HepG2 (cell line): ENCODE measurements around the gene TTC23. TPM values are rescaled to one million over a fixed set of nuclear protein-coding genes. Genes with fewer than 3 reads are reported as not detected.

Source experiments
- ATAC-seq: fragments of 200-7000 bp; cut with Tn5 transposase; 3 replicates; pipeline ENCODE4 v1.9.1; 2020; ENCODE audit warnings: mild to moderate bottlenecking, moderate library complexity
- BruUV-seq: library from RNA; stranded (reverse); fragments of 400-500 nt; replicated peaks from 2 replicates; lab custom pipeline; 2021; lab: Mats Ljungman, UMichigan
- CTCF ChIA-PET: fragments of 300-600 bp; formaldehyde crosslinking; extraction: SDS; loops from one replicate; lab custom pipeline; 2021; ENCODE audit warnings: low total read pairs, inconsistent platforms, low intra/inter-chr PET ratio; lab: Yijun Ruan, JAX
- POLR2A ChIA-PET: fragments of 350-600 bp; sonication (Branson Sonifier 250); formaldehyde crosslinking; loops from one replicate; lab custom pipeline; 2020; ENCODE audit warnings: antibody characterized with exemption, inconsistent platforms; lab: Yijun Ruan, JAX
- DNase-seq: peaks from one replicate; pipeline ENCODE4 v3.0.0-alpha.2; 2015; ENCODE audit warnings: low spot score
- FAIRE-seq: peaks from 3 replicates; lab custom pipeline; 2011; peaks lifted over from hg19 to GRCh38; lab: Jason Lieb, UNC
- H2AFZ ChIP-seq: one replicate; pipeline ENCODE4 v1.6.1; 2011; ENCODE audit warnings: low read length, inconsistent platforms
- H3K27ac ChIP-seq: fragments of 300-600 bp; 3 replicates; pipeline ENCODE4 v1.8.0; 2011; ENCODE audit warnings: mixed run types, mild to moderate bottlenecking, mixed read lengths, low read length, inconsistent platforms; ENCODE audit not compliant: insufficient read depth; ENCODE audit errors: extremely low read length
- H3K27me3 ChIP-seq, 2 experiments: fragments of 200-600 bp in 1 of 2; 2 replicates in 1 of 2; 3 replicates in 1 of 2; pipeline versions ENCODE4 v1.6.0 to v1.8.0; 2011; ENCODE audit warnings: low read length in 2 of 2, mild to moderate bottlenecking in 2 of 2, moderate library complexity in 2 of 2, inconsistent platforms in 1 of 2; ENCODE audit not compliant: insufficient read depth in 2 of 2, control insufficient read depth in 1 of 2
- H3K36me3 ChIP-seq, 2 experiments: fragments of 200-600 bp in 1 of 2; replicated peaks in 1 of 2; 2 replicates in 1 of 2; 3 replicates in 1 of 2; pipeline versions ENCODE4 v1.5.1 to v1.8.0; 2011; ENCODE audit warnings: low read length in 2 of 2, inconsistent platforms in 1 of 2; ENCODE audit not compliant: insufficient read depth in 2 of 2, control insufficient read depth in 1 of 2
- H3K4me1 ChIP-seq: 2 replicates; pipeline ENCODE4 v1.5.1; 2012; ENCODE audit warnings: low read length, inconsistent platforms; ENCODE audit not compliant: insufficient read depth
- H3K4me2 ChIP-seq: 2 replicates; pipeline ENCODE4 v1.6.0; 2011; ENCODE audit warnings: low read depth, low read length, inconsistent platforms
- H3K4me3 ChIP-seq, 3 experiments: fragments of 200-600 bp in 1 of 3; sonication (generic), shearing (Covaris generic) in 1 of 3; replicated peaks in 1 of 3; 2 replicates each; pipeline ENCODE4 v1.5.1; 2011 to 2016; ENCODE audit warnings: low read length in 3 of 3, inconsistent platforms in 2 of 3, low read depth in 2 of 3, mild to moderate bottlenecking in 2 of 3, control low read depth in 1 of 3, mixed read lengths in 1 of 3; ENCODE audit not compliant: insufficient read depth in 1 of 3
- H3K79me2 ChIP-seq: one replicate; pipeline ENCODE4 v1.6.1; 2011; ENCODE audit warnings: low read length, inconsistent platforms; ENCODE audit not compliant: insufficient read depth
- H3K9ac ChIP-seq: 2 replicates; pipeline ENCODE4 v1.6.0; 2011; ENCODE audit warnings: mild to moderate bottlenecking, low read depth, low read length, inconsistent platforms; ENCODE audit not compliant: insufficient read depth
- H3K9me3 ChIP-seq: 2 replicates; pipeline ENCODE4 v1.5.1; 2012; ENCODE audit warnings: mild to moderate bottlenecking, low read length
- H4K20me1 ChIP-seq: 2 replicates; pipeline ENCODE4 v1.6.0; 2011; ENCODE audit warnings: inconsistent platforms, mild to moderate bottlenecking, low read length, moderate library complexity; ENCODE audit not compliant: insufficient read depth
- BORCS8-MEF2B ChIP-seq: sonication (generic); formaldehyde crosslinking; IDR thresholded peaks from 2 replicates; pipeline ENCODE4 v1.8.0; 2022; ENCODE audit warnings: mild to moderate bottlenecking, missing genetic modification reagents
- DMAP1 ChIP-seq: IDR thresholded peaks from 2 replicates; pipeline ENCODE4 v1.6.1; 2016
- DNMT3B ChIP-seq: conservative IDR thresholded peaks from 2 replicates; pipeline ENCODE4 v1.6.1; 2016; ENCODE audit warnings: missing biosample characterization, control low read depth
- FOXK2 ChIP-seq: fragments of 450-650 bp; IDR thresholded peaks from 2 replicates; pipeline ENCODE4 v1.6.1; 2016
- HNF1B ChIP-seq: sonication (generic); formaldehyde crosslinking; IDR thresholded peaks from 2 replicates; pipeline ENCODE4 v1.5.1; 2020; ENCODE audit warnings: mild to moderate bottlenecking, moderate library complexity, missing genetic modification reagents
- IRF2 ChIP-seq: IDR thresholded peaks from 2 replicates; pipeline ENCODE4 v1.6.1; 2018; ENCODE audit warnings: missing genetic modification reagents, missing compliant biosample characterization
- REXO4 ChIP-seq: sonication (generic); formaldehyde crosslinking; IDR thresholded peaks from 2 replicates; pipeline ENCODE4 v1.8.0; 2022; ENCODE audit warnings: missing genetic modification reagents, mild to moderate bottlenecking, borderline replicate concordance
- SETDB1 ChIP-seq: sonication (generic); formaldehyde crosslinking; IDR thresholded peaks from 2 replicates; pipeline ENCODE4 v1.5.1; 2020; ENCODE audit warnings: missing genetic modification reagents, mild to moderate bottlenecking, borderline replicate concordance
- SUZ12 ChIP-seq: fragments of 150-350 bp; IDR thresholded peaks from 2 replicates; pipeline ENCODE4 v1.6.1; 2014; ENCODE audit warnings: low read depth, low read length
- ZBTB8A ChIP-seq: sonication (generic); formaldehyde crosslinking; IDR thresholded peaks from 2 replicates; pipeline ENCODE4 v1.4.0; 2020; ENCODE audit warnings: mild to moderate bottlenecking, low read depth, missing genetic modification reagents, borderline replicate concordance
- ZMAT5 ChIP-seq: sonication (generic); formaldehyde crosslinking; IDR thresholded peaks from 2 replicates; pipeline ENCODE4 v1.5.0; 2020; ENCODE audit warnings: mild to moderate bottlenecking, low read depth, missing genetic modification reagents, borderline replicate concordance
- ZNF253 ChIP-seq: sonication (generic); formaldehyde crosslinking; IDR thresholded peaks from 2 replicates; pipeline ENCODE4 v1.8.0; 2022; ENCODE audit warnings: mild to moderate bottlenecking, missing genetic modification reagents, borderline replicate concordance
- ZNF383 ChIP-seq: sonication (generic); formaldehyde crosslinking; IDR thresholded peaks from 2 replicates; pipeline ENCODE4 v1.4.0; 2020; ENCODE audit warnings: missing genetic modification reagents, mild to moderate bottlenecking, borderline replicate concordance
- ZNF432 ChIP-seq: sonication (generic); formaldehyde crosslinking; IDR thresholded peaks from 2 replicates; pipeline ENCODE4 v1.5.0; 2020; ENCODE audit warnings: missing genetic modification reagents, mild to moderate bottlenecking, borderline replicate concordance
- ZNF562 ChIP-seq: sonication (generic); formaldehyde crosslinking; IDR thresholded peaks from 2 replicates; pipeline ENCODE4 v1.8.0; 2022; ENCODE audit warnings: missing genetic modification reagents, borderline replicate concordance
- WGBS: methylation state at CpG from one replicate; pipeline ENCODE4 v1.1.6; 2017; ENCODE audit warnings: low lambda C conversion rate; 5-methylcytosine and 5-hydroxymethylcytosine counted together
- in situ Hi-C: cut with HindIII; loops from 2 replicates; pipeline ENCODE4 v1.10.0; 2017; ENCODE audit warnings: low pct_unique_long_range_greater_than_20kb; ENCODE audit not compliant: extremely low pct_ligation_motif_present
- intact Hi-C: fragments of 100-400 bp; cut with micrococcal nuclease; formaldehyde crosslinking; loops from one replicate; pipeline ENCODE4 v1.10.0; 2022; ENCODE audit not compliant: unreplicated experiment
- polyA plus RNA-seq, 8 experiments: library from polyadenylated mRNA; depleted of rRNA in 3 of 8; stranded (reverse) in 7 of 8; unstranded in 1 of 8; fragments of >200 nt; fragmentation: Illumina TruSeq in 4 of 8; extraction: Trizol in 4 of 8; gene quantifications; 2 replicates each; pipeline versions ENCODE4 v1.2.1 to v1.2.3, GENCODE V29; 2011 to 2016; ENCODE audit warnings: low read depth in 4 of 8, missing spikeins in 1 of 8, mixed read lengths in 1 of 8; ENCODE audit not compliant: insufficient read depth in 1 of 8
- total RNA-seq, 5 experiments: library from RNA; depleted of rRNA; stranded (reverse); fragments of >200 nt; fragmentation: Illumina TruSeq; extraction: Trizol; gene quantifications; 2 replicates each; pipeline ENCODE4 v1.2.3, GENCODE V29; 2016; ENCODE audit warnings: low read depth in 1 of 5
- TF ChIP-seq, protein P1 (sequence below): sonication (generic); formaldehyde crosslinking; IDR thresholded peaks from 2 replicates; pipeline ENCODE4 v1.4.0; 2020; ENCODE audit warnings: mild to moderate bottlenecking, low read depth, missing genetic modification reagents
- TF ChIP-seq, protein P2 (sequence below): sonication (generic); formaldehyde crosslinking; IDR thresholded peaks from 2 replicates; pipeline ENCODE4 v1.5.1; 2020; ENCODE audit warnings: missing genetic modification reagents, mild to moderate bottlenecking, borderline replicate concordance
- TF ChIP-seq, protein P3 (sequence below): sonication (generic); formaldehyde crosslinking; IDR thresholded peaks from 2 replicates; pipeline ENCODE4 v1.8.1; 2023; ENCODE audit warnings: missing genetic modification reagents, mild to moderate bottlenecking, borderline replicate concordance

Gene TTC23
- total and polyA plus RNA-seq, 2 of the 13 experiments (the other 11 are each of a cell fraction or from before 2014, with no cell fraction given), result 1.6 to 11.7 TPM

GRCh38 chr15:99169769-99170311 lies 79.5 kb downstream of the TTC23 start (continued):
- TF ChIP-seq ZMAT5, result no peak
- TF ChIP-seq REXO4 (CRISPR knock-in tag), result no peak
- TF ChIP-seq, protein P1, sequence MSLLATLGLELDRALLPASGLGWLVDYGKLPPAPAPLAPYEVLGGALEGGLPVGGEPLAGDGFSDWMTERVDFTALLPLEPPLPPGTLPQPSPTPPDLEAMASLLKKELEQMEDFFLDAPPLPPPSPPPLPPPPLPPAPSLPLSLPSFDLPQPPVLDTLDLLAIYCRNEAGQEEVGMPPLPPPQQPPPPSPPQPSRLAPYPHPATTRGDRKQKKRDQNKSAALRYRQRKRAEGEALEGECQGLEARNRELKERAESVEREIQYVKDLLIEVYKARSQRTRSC (CRISPR knock-in tag), result no peak

DNA sequence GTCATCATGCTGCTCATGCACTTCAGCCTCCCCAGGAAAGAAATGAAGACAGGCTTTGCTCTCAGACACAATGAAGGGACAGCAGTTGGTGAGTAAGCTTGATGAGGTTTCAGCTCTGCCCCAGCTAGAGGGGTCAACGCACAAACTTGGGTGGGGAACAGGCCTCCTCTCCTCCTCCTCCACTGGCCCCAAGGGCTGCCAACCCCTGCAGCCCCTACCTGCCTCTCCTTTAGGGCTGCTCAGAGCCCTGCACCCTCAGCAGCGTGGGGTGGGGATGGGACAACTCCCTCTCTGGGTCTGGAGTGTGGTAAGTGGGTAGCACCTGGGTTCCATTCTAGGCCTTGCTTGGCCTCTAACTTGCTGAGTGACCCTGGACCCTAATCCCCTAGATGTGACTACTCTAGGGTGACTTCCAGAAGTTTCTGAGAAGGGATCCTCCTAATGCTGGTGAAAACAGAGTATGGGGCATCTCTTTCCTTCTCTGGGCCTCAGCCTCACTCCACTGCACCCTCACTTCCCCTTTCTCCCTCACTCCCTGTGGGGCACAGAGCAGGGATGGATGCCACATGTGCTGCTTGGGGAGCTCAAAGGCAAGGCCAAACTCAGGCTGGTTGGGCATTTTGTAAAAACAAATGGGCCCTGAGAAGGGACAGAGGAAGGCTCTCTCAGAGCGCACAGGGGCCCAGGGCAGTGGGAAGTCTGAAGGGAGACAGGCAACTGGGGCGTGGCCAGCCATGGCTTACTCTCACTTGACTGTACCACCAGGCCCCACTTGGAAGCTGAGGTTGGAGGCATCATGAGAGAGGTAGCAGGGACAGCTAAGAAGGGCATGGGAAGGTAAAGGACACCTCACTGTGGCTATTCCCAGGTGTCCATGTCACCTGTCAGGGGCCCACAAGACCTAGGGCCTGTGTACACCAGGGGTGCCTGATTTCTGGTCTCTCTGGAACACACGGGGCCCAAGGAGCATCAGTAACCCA lies 80.5 kb downstream of the TTC23 start:
- no peaks in the 10 kb centered on the region for H4K20me1 ChIP-seq
- ATAC-seq (no peak), DNase-seq (no peak), FAIRE-seq (no peak)
- intact Hi-C loops (no loop called here), in situ Hi-C loops (no loop called here)
- POLR2A ChIA-PET, result no interaction called here
- WGBS, result 100% methylated on average over 4 of the region's 5 CpGs
- peaks cover 12% of the 10 kb centered on the region for H3K4me1 ChIP-seq
- no peaks in the 10 kb centered on the region for H3K79me2 ChIP-seq
- no peak overlapping the region for H3K4me2 ChIP-seq
- no peaks in the 10 kb centered on the region for H3K27me3 ChIP-seq
- H3K4me3 ChIP-seq, result no peak overlapping the region
- no peaks in the 10 kb centered on the region for H3K9me3 ChIP-seq
- BruUV-seq, result no TSS peak
- no peak overlapping the region for H3K27ac ChIP-seq
- no peak overlapping the region for H3K9ac ChIP-seq
- H3K36me3 ChIP-seq, result peaks cover 1 to 10% of the 10 kb centered on the region in 2 experiments; a peak in 2 of 5 replicates
- H2AFZ ChIP-seq, result no peak overlapping the region
- CTCF ChIA-PET, result no interaction called here
- no peak for TF ChIP-seq DMAP1 (CRISPR knock-in tag)
- TF ChIP-seq IRF2 (CRISPR knock-in tag), result no peak
- no peak for TF ChIP-seq DNMT3B
- TF ChIP-seq, protein P2, sequence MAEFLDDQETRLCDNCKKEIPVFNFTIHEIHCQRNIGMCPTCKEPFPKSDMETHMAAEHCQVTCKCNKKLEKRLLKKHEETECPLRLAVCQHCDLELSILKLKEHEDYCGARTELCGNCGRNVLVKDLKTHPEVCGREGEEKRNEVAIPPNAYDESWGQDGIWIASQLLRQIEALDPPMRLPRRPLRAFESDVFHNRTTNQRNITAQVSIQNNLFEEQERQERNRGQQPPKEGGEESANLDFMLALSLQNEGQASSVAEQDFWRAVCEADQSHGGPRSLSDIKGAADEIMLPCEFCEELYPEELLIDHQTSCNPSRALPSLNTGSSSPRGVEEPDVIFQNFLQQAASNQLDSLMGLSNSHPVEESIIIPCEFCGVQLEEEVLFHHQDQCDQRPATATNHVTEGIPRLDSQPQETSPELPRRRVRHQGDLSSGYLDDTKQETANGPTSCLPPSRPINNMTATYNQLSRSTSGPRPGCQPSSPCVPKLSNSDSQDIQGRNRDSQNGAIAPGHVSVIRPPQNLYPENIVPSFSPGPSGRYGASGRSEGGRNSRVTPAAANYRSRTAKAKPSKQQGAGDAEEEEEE (CRISPR knock-in tag), result no peak
- TF ChIP-seq, protein P3, sequence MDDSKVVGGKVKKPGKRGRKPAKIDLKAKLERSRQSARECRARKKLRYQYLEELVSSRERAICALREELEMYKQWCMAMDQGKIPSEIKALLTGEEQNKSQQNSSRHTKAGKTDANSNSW (CRISPR knock-in tag), result no peak
- TF ChIP-seq HNF1B (CRISPR knock-in tag), result no peak
- no peak for TF ChIP-seq ZNF383
- TF ChIP-seq ZNF562 (CRISPR knock-in tag), result no peak
- TF ChIP-seq BORCS8-MEF2B (CRISPR knock-in tag), result no peak
- no peak for TF ChIP-seq ZNF253 (CRISPR knock-in tag)
- TF ChIP-seq ZBTB8A (CRISPR knock-in tag), result no peak
- TF ChIP-seq ZNF432 (CRISPR knock-in tag), result no peak
- TF ChIP-seq SETDB1 (CRISPR knock-in tag), result no peak
- TF ChIP-seq FOXK2, result no peak
- TF ChIP-seq SUZ12, result no peak
